Suprapubic skin (tissue), 4 donors: Measurements from ENCODE around the gene SNAPC4.

Experiments
- EP300 ChIP-seq: sonication (generic); formaldehyde crosslinking; IDR thresholded peaks from one replicate; pipeline ENCODE4 v1.6.1; 2017; ENCODE audit warnings: antibody characterized with exemption
- POLR2A ChIP-seq, 2 donors: fragments of 450-650 bp; IDR thresholded peaks; one replicate each; pipeline ENCODE4 v1.6.1; 2017; ENCODE audit warnings: antibody characterized with exemption in 2 of 2, mild to moderate bottlenecking in 2 of 2, moderate library complexity in 2 of 2
- POLR2AphosphoS5 ChIP-seq, 3 donors: sonication (generic); formaldehyde crosslinking; IDR thresholded peaks; one replicate each; pipeline ENCODE4 v1.6.1; 2017; ENCODE audit warnings: antibody characterized with exemption in 3 of 3
- TF ChIP-seq, protein P1 (sequence below), 2 donors: fragments of 200-600 bp in 1 of 2; fragments of 450-650 bp in 1 of 2; sonication (generic) in 1 of 2; IDR thresholded peaks; one replicate each; pipeline ENCODE4 v1.5.1; 2016 to 2019; ENCODE audit warnings: antibody characterized with exemption in 2 of 2, mild to moderate bottlenecking in 1 of 2, moderate library complexity in 1 of 2

- TF ChIP-seq, protein P1, sequence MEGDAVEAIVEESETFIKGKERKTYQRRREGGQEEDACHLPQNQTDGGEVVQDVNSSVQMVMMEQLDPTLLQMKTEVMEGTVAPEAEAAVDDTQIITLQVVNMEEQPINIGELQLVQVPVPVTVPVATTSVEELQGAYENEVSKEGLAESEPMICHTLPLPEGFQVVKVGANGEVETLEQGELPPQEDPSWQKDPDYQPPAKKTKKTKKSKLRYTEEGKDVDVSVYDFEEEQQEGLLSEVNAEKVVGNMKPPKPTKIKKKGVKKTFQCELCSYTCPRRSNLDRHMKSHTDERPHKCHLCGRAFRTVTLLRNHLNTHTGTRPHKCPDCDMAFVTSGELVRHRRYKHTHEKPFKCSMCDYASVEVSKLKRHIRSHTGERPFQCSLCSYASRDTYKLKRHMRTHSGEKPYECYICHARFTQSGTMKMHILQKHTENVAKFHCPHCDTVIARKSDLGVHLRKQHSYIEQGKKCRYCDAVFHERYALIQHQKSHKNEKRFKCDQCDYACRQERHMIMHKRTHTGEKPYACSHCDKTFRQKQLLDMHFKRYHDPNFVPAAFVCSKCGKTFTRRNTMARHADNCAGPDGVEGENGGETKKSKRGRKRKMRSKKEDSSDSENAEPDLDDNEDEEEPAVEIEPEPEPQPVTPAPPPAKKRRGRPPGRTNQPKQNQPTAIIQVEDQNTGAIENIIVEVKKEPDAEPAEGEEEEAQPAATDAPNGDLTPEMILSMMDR (IDR thresholded peaks at IDR 0.05), result no peak
- TF ChIP-seq POLR2A (IDR thresholded peaks at IDR 0.05) (no peak), POLR2AphosphoS5 (IDR thresholded peaks at IDR 0.05) (no peak), EP300 (no peak)
Observed at GRCh38 chr9:136398286-136398685, 1.7 kb downstream of the SNAPC4 start.
